ENCODE data around the gene PLAAT2. TPM values are rescaled to one million over a fixed set of nuclear protein-coding genes. Genes with fewer than 3 reads are reported as not detected.

PLAAT2 gene
- total RNA-seq, 1 donor from 2014 or later: not detected

DNA sequence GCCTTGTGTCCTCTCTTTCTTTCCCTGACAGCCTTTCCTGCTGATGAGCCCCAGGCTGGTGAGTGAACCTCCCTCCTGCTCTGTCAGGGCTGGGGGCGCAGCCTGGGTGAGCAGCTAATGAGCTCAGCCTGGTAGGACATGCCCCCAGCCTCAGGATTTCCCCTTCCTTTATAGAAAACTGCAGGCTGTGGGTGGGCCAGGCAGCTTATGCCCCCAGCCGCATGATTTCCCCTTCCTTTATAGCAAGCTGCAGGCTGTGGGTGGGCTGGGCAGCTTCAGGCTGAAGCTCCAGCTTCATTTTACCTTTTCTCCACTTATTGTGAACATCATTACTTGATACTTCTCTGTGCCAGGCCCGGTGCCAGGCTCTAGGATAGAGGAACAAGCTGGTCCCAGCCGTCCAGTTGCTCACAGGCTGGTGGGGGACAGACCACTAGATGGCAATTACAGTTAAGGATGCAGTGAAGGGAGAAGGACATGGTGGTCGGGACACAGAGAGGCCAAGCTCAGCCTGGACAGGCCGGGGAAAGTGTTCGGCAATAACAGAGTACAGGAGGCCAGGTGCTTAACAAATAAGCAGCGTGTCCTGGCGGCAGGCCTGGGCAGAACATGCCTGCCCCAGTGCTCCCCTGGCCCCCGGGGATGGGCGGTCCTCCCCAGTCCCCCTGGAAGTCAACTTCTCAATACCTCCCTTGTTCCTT lies 52.0 kb downstream of the PLAAT2 start:
- no peak overlapping the region for H3K27ac ChIP-seq
- intact Hi-C loops (cut with DNase I): no loop called here
- H3K27me3 ChIP-seq: no peaks in the 10 kb centered on the region
- H3K36me3 ChIP-seq: no peaks in the 10 kb centered on the region
- no peak for TF ChIP-seq CTCF (IDR thresholded peaks at IDR 0.05)
- no peaks in the 10 kb centered on the region for H3K4me1 ChIP-seq
- no peak overlapping the region for H3K4me3 ChIP-seq
- no peaks in the 10 kb centered on the region for H3K9me3 ChIP-seq
- no peak for DNase-seq (ENCODE audit: low spot score in 2 of 2)

- no peak overlapping the region for H3K4me3 ChIP-seq
- intact Hi-C loops (cut with DNase I): no loop called here
- DNase-seq (ENCODE audit: low spot score in 2 of 2): no peak
- H3K4me1 ChIP-seq: no peaks in the 10 kb centered on the region
- no peaks in the 10 kb centered on the region for H3K36me3 ChIP-seq
- no peak for TF ChIP-seq CTCF (IDR thresholded peaks at IDR 0.05)
- no peaks in the 10 kb centered on the region for H3K27me3 ChIP-seq
- no peaks in the 10 kb centered on the region for H3K9me3 ChIP-seq
- H3K27ac ChIP-seq: no peak overlapping the region
Measured at GRCh38 chr11:63510360-63511047, 52.7 kb downstream of the PLAAT2 start.

- TF ChIP-seq CTCF (IDR thresholded peaks at IDR 0.05): no peak
- H3K9me3 ChIP-seq: no peaks in the 10 kb centered on the region
- H3K36me3 ChIP-seq: no peaks in the 10 kb centered on the region
Measured at GRCh38 chr11:63508745-63509144, 54.4 kb downstream of the PLAAT2 start.

GRCh38 chr11:63508009-63508408 lies 55.2 kb downstream of the PLAAT2 start:
- intact Hi-C loops (cut with DNase I): no loop called here
- DNase-seq (ENCODE audit: low spot score in 2 of 2): no peak
- Histone ChIP-seq H3K9me3 (no peaks in the 10 kb centered on the region), H3K27ac (no peak overlapping the region), H3K4me3 (no peak overlapping the region), H3K4me1 (peaks cover 0 to 5% of the 10 kb centered on the region in 2 donors), H3K36me3 (no peaks in the 10 kb centered on the region), H3K27me3 (no peaks in the 10 kb centered on the region)
- peak in 1 of 3 experiments; percentile 23 for TF ChIP-seq CTCF (IDR thresholded peaks at IDR 0.05)

More at GRCh38 chr11:63508745-63509144, 54.4 kb downstream of the PLAAT2 start:
- peaks cover 0 to 5% of the 10 kb centered on the region in 2 donors for H3K4me1 ChIP-seq
- H3K4me3 ChIP-seq: no peak overlapping the region
- no peak overlapping the region for H3K27ac ChIP-seq
- no peak for DNase-seq (ENCODE audit: low spot score in 2 of 2)
- no peaks in the 10 kb centered on the region for H3K27me3 ChIP-seq
- intact Hi-C loops (cut with DNase I): no loop called here

- H3K4me3 ChIP-seq: no peak overlapping the region
- intact Hi-C loops (cut with DNase I): no loop called here
- no peak overlapping the region for H3K27ac ChIP-seq
- no peaks in the 10 kb centered on the region for H3K36me3 ChIP-seq
- peaks cover 0 to 5% of the 10 kb centered on the region in 2 donors for H3K4me1 ChIP-seq
- DNase-seq (ENCODE audit: low spot score in 2 of 2): no peak
- no peaks in the 10 kb centered on the region for H3K9me3 ChIP-seq
- no peak for TF ChIP-seq CTCF (IDR thresholded peaks at IDR 0.05)
- H3K27me3 ChIP-seq: no peaks in the 10 kb centered on the region
Measured at GRCh38 chr11:63507511-63507910, 55.7 kb downstream of the PLAAT2 start.
